Left ventricle myocardium inferior (tissue), 1 donor: Measurements from ENCODE around the gene HOXD4. TPM values are rescaled to one million over a fixed set of nuclear protein-coding genes. Genes with fewer than 3 reads are reported as not detected.

Source experiments
- DNase-seq: peaks from one replicate; pipeline ENCODE4 v3.0.0-alpha.2; 2020
- H3K27ac ChIP-seq: fragments of 200-600 bp; replicated peaks from 2 replicates; pipeline ENCODE4 v1.8.0; 2021
- H3K27me3 ChIP-seq: fragments of 200-600 bp; 2 replicates; pipeline ENCODE4 v1.8.0; 2021; ENCODE audit warnings: low read depth
- H3K36me3 ChIP-seq: fragments of 200-600 bp; 2 replicates; pipeline ENCODE4 v1.8.0; 2021
- H3K4me1 ChIP-seq: fragments of 200-600 bp; 2 replicates; pipeline ENCODE4 v1.8.0; 2021
- H3K4me3 ChIP-seq: fragments of 200-600 bp; 2 replicates; pipeline ENCODE4 v1.8.0; 2021; ENCODE audit warnings: mild to moderate bottlenecking, moderate library complexity
- H3K9me3 ChIP-seq: fragments of 200-600 bp; replicated peaks from 2 replicates; pipeline ENCODE4 v1.8.0; 2021
- intact Hi-C: fragments of 100-400 bp; cut with micrococcal nuclease; formaldehyde crosslinking; loops from one replicate; pipeline ENCODE4 v1.11.0; 2022
- total RNA-seq: library from RNA; stranded (reverse); fragmentation: NEBNext Ultra II Directional; extraction: Animal tissue kit (Norgen Biotek cat#: 25700); gene quantifications from one replicate; pipeline ENCODE4 v1.2.1, GENCODE V29; 2021
- TF ChIP-seq, protein P1 (sequence below): fragments of 200-600 bp; IDR thresholded peaks from 2 replicates; pipeline ENCODE4 v1.8.0; 2021; ENCODE audit warnings: antibody characterized with exemption, mild to moderate bottlenecking, borderline replicate concordance
- donor health status: DM: no; HTN: yes; CAD: no; lungs with severe emphysema.

Gene HOXD4
- total RNA-seq, 1 donor from 2014 or later = not detected

GRCh38 chr2:176104316-176105077, 46.9 kb upstream of the HOXD4 start:
- intact Hi-C loops = no loop called here
- no peak overlapping the region for H3K27ac ChIP-seq
- H3K4me1 ChIP-seq = peaks cover 54% of the 10 kb centered on the region
- no peak for DNase-seq
- H3K9me3 ChIP-seq = no peaks in the 10 kb centered on the region
- TF ChIP-seq, protein P1, sequence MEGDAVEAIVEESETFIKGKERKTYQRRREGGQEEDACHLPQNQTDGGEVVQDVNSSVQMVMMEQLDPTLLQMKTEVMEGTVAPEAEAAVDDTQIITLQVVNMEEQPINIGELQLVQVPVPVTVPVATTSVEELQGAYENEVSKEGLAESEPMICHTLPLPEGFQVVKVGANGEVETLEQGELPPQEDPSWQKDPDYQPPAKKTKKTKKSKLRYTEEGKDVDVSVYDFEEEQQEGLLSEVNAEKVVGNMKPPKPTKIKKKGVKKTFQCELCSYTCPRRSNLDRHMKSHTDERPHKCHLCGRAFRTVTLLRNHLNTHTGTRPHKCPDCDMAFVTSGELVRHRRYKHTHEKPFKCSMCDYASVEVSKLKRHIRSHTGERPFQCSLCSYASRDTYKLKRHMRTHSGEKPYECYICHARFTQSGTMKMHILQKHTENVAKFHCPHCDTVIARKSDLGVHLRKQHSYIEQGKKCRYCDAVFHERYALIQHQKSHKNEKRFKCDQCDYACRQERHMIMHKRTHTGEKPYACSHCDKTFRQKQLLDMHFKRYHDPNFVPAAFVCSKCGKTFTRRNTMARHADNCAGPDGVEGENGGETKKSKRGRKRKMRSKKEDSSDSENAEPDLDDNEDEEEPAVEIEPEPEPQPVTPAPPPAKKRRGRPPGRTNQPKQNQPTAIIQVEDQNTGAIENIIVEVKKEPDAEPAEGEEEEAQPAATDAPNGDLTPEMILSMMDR = no peak
- H3K4me3 ChIP-seq = peak overlapping the region; percentile 19
- H3K36me3 ChIP-seq = no peaks in the 10 kb centered on the region
- peaks cover 99% of the 10 kb centered on the region for H3K27me3 ChIP-seq

DNA sequence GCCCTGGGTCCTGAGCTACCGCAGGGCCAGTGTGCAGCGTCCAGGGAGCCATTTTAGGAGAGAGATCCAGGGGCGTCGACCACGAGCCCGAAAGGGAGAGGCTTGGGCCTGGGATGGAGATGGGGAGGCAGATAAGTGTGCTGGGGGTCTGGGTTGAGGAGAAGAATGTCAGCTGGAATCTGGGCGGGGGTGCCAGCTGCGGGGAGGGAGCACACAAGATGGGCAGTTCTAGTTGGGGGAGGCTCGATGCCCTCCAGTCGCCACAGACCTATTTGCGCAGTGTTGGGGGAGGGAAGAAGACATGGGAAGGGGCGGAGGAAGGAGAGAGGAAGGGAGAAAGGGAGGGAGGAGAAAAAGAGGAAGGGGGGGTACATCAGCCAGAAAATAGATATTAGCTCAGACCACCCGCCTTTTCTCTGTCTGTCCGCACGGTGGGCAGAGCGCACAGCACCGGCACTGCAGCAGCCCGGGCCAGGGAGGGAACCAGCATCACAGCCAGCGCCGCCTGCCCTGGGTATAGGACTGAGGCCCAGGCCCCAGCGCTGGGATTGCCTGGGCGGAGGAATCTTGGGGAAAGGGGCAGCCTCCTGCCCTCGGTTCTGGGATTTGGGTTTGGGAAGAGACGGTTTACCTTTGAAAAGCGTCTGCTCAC, 46.1 kb upstream of the HOXD4 start:
- DNase-seq = no peak
- Histone ChIP-seq H3K9me3 (no peaks in the 10 kb centered on the region), H3K36me3 (no peaks in the 10 kb centered on the region), H3K27ac (no peak overlapping the region), H3K4me1 (peaks cover 48% of the 10 kb centered on the region), H3K4me3 (peak overlapping the region; percentile 19), H3K27me3 (peaks cover 99% of the 10 kb centered on the region)
- intact Hi-C loops = no loop called here
- TF ChIP-seq, protein P1 = no peak

GRCh38 chr2:176105730-176106580, 45.4 kb upstream of the HOXD4 start:
- intact Hi-C loops = no loop called here
- TF ChIP-seq, protein P1 = no peak
- DNase-seq = no peak
- Histone ChIP-seq H3K27ac (no peak overlapping the region), H3K9me3 (no peaks in the 10 kb centered on the region), H3K27me3 (peaks cover 99% of the 10 kb centered on the region), H3K4me3 (no peak overlapping the region), H3K4me1 (peaks cover 44% of the 10 kb centered on the region), H3K36me3 (no peaks in the 10 kb centered on the region)

- intact Hi-C loops = no loop called here
- Histone ChIP-seq H3K9me3 (no peaks in the 10 kb centered on the region), H3K4me3 (peak within 1 kb of the TSS; percentile 46), H3K36me3 (no peaks in the 10 kb centered on the region), H3K27ac (no peak within 1 kb of the TSS), H3K27me3 (peaks cover 99% of the 10 kb centered on the region), H3K4me1 (peaks cover 44% of the 10 kb centered on the region)
- DNase-seq = no peak
- TF ChIP-seq, protein P1 = no peak
These were observed 44.5 kb upstream of the HOXD4 start, which contains the start of gene HOXD11 for GRCh38 chr2:176106581-176107539. Gene HOXD11, plus strand, starts transcription at chr2:176107280. Its CDS starts 76 bp downstream, at chr2:176107356.
